CD4-positive, alpha-beta memory T cell (primary cell): ENCODE results near the gene EIF3L. TPM values are rescaled to one million over a fixed set of nuclear protein-coding genes. Genes with fewer than 3 reads are reported as not detected.

Source experiments
- CTCF ChIA-PET: fragments of 350-600 bp; sonication (Branson Sonifier 250); formaldehyde crosslinking; loops from one replicate; lab custom pipeline; 2021; ENCODE audit warnings: inconsistent platforms; ENCODE audit not compliant: partially characterized antibody; lab: Charles Lee
- POLR2A ChIA-PET: fragments of 350-600 bp; sonication (Branson Sonifier 250); formaldehyde crosslinking; loops from one replicate; lab custom pipeline; 2021; ENCODE audit not compliant: partially characterized antibody; lab: Charles Lee
- DNase-seq, 5 donors: peaks; one replicate each; pipeline versions ENCODE4 v3.0.0 to v3.0.0-alpha.2; 2020 to 2022; ENCODE audit warnings: mixed read lengths in 1 of 5
- H3K27ac ChIP-seq: one replicate; pipeline ENCODE4 v1.7.0; 2013; ENCODE audit warnings: low read depth, low read length
- H3K27me3 ChIP-seq: 2 replicates; pipeline ENCODE4 v1.7.0; 2013; ENCODE audit warnings: mild to moderate bottlenecking, low read length, moderate library complexity; ENCODE audit not compliant: insufficient read depth
- H3K36me3 ChIP-seq: 2 replicates; pipeline ENCODE4 v1.7.0; 2013; ENCODE audit warnings: mild to moderate bottlenecking, low read length, moderate library complexity; ENCODE audit not compliant: insufficient read depth
- H3K4me1 ChIP-seq: 2 replicates; pipeline ENCODE4 v1.7.0; 2013; ENCODE audit warnings: mild to moderate bottlenecking, low read length, moderate library complexity; ENCODE audit not compliant: insufficient read depth
- H3K4me3 ChIP-seq, 2 donors: one replicate each; pipeline ENCODE4 v1.7.0; 2013; ENCODE audit warnings: low read length in 2 of 2, mild to moderate bottlenecking in 1 of 2
- H3K9me3 ChIP-seq, 2 donors: one replicate each; pipeline ENCODE4 v1.7.0; 2013; ENCODE audit warnings: low read length in 2 of 2, control low read depth in 1 of 2; ENCODE audit not compliant: control insufficient read depth in 1 of 2
- H3K27ac Mint-ChIP-seq, 7 donors: one replicate each; pipeline ENCODE4 v1.8.0; 2020 to 2021; ENCODE audit warnings: mixed read lengths in 7 of 7, mild to moderate bottlenecking in 6 of 7, inconsistent platforms in 3 of 7, moderate library complexity in 3 of 7
- H3K27me3 Mint-ChIP-seq, 2 donors: one replicate each; pipeline ENCODE4 v1.8.0; 2020 to 2021; ENCODE audit warnings: mixed read lengths in 2 of 2
- H3K36me3 Mint-ChIP-seq, 2 donors: one replicate each; pipeline ENCODE4 v1.8.0; 2020 to 2021; ENCODE audit warnings: mixed read lengths in 2 of 2, inconsistent platforms in 1 of 2, mild to moderate bottlenecking in 1 of 2
- H3K4me1 Mint-ChIP-seq, 4 donors: one replicate each; pipeline ENCODE4 v1.8.0; 2020 to 2021; ENCODE audit warnings: mixed read lengths in 4 of 4, mild to moderate bottlenecking in 1 of 4
- H3K4me3 Mint-ChIP-seq, 8 donors: one replicate each; pipeline ENCODE4 v1.8.0; 2020 to 2021; ENCODE audit warnings: mixed read lengths in 8 of 8, mild to moderate bottlenecking in 7 of 8, moderate library complexity in 6 of 8, inconsistent platforms in 3 of 8
- H3K9me3 Mint-ChIP-seq, 8 donors: one replicate each; pipeline ENCODE4 v1.8.0; 2020 to 2021; ENCODE audit warnings: mixed read lengths in 8 of 8, mild to moderate bottlenecking in 5 of 8, inconsistent platforms in 3 of 8, moderate library complexity in 1 of 8
- intact Hi-C: fragments of 100-400 bp; cut with micrococcal nuclease; formaldehyde crosslinking; loops from one replicate; pipeline ENCODE4 v1.15.1; 2023
- polyA plus RNA-seq, 2 donors: library from polyadenylated mRNA; unstranded; fragments of 300-500 nt; fragmentation: Illumina TruSeq; gene quantifications; one replicate each; pipeline ENCODE4 v1.2.3, GENCODE V29; 2021
- total RNA-seq, 2 experiments: library from RNA; stranded (reverse); gene quantifications; one replicate each; pipeline ENCODE4 v1.2.3, GENCODE V29; 2021

The EIF3L gene
- total and polyA plus RNA-seq, 4 experiments from 2014 or later = 226 to 571 (median 457) TPM

- H3K4me1 ChIP-seq = peaks cover 18% of the 10 kb centered on the region
- no peaks in the 10 kb centered on the region for H3K36me3 ChIP-seq
- Mint-ChIP-seq H3K27me3 (no peaks in the 10 kb centered on the region), H3K4me1 (peaks cover 15 to 36% (median 25%) of the 10 kb centered on the region in 4 donors), H3K27ac (peak overlapping the region; percentile 41 to 86 (median 82)), H3K36me3 (no peaks in the 10 kb centered on the region), H3K9me3 (no peaks in the 10 kb centered on the region), H3K4me3 (peak overlapping the region; percentile 76 to 84 (median 80))
- no peaks in the 10 kb centered on the region for H3K9me3 ChIP-seq
- CTCF ChIA-PET = interaction anchor here (1.0 to 4.3 kb wide), 8 partner anchors 8 to 61 kb away, joined by 3 to 28 read pairs (median 6); partner anchors contain the start of gene ANKRD54
- DNase-seq = no peak
- no peaks in the 10 kb centered on the region for H3K27me3 ChIP-seq
- intact Hi-C loops = loop anchor here (5.0 kb wide), 1 partner anchor 47 kb away; the partner anchor contains the start of genes C22orf23 and POLR2F
- no peak overlapping the region for H3K4me3 ChIP-seq
- no peak overlapping the region for H3K27ac ChIP-seq
- POLR2A ChIA-PET = interaction anchor here (0.6 to 3.3 kb wide), 11 partner anchors 8 to 1116 kb away, joined by 3 to 51 read pairs (median 6); partner anchors contain the start of genes ANKRD54, APOBEC3D, C22orf23 and EIF3L
Measured at GRCh38 chr22:37904572-37905533, 55.6 kb downstream of the EIF3L start.

- peak within 1 kb of the TSS; percentile 58 for H3K27ac ChIP-seq
- no peaks in the 10 kb centered on the region for H3K36me3 ChIP-seq
- H3K4me3 ChIP-seq = peak within 1 kb of the TSS; percentile 3 to 58
- peak within 1 kb of the TSS; percentile 48 to 93 (median 88) for H3K27ac Mint-ChIP-seq
- no peaks in the 10 kb centered on the region for H3K27me3 ChIP-seq
- DNase-seq = peak; percentile 56 to 74 (median 62)
- H3K4me3 Mint-ChIP-seq = peak within 1 kb of the TSS; percentile 77 to 88 (median 84)
- H3K9me3 Mint-ChIP-seq = no peaks in the 10 kb centered on the region
- no peaks in the 10 kb centered on the region for H3K27me3 Mint-ChIP-seq
- no peaks in the 10 kb centered on the region for H3K36me3 Mint-ChIP-seq
- H3K9me3 ChIP-seq = no peaks in the 10 kb centered on the region
- H3K4me1 Mint-ChIP-seq = peaks cover 18 to 45% (median 28%) of the 10 kb centered on the region in 4 donors
- peaks cover 18% of the 10 kb centered on the region for H3K4me1 ChIP-seq
- CTCF ChIA-PET = interaction anchor here (0.8 to 4.3 kb wide), 11 partner anchors 9 to 62 kb away, joined by 3 to 28 read pairs (median 5); partner anchors contain the start of gene ANKRD54
- POLR2A ChIA-PET = interaction anchor here (0.6 to 3.3 kb wide), 21 partner anchors 9 to 1115 kb away, joined by 3 to 51 read pairs (median 4); partner anchors contain the start of genes ANKRD54, APOBEC3D, C22orf23 and EIF3L
- intact Hi-C loops = loop anchor here (1.0 to 5.0 kb wide), 4 partner anchors 29 to 98 kb away; partner anchors contain the start of genes C22orf23, EIF3L, GCAT and POLR2F
Measured at GRCh38 chr22:37905534-37906363, 56.5 kb downstream of the EIF3L start, which contains the start of gene MICALL1. MICALL1 (plus strand) TSS chr22:37906297; CDS start chr22:37906423, 126 bp downstream.

- peak overlapping the region; percentile 77 to 88 (median 82) for H3K4me3 Mint-ChIP-seq
- Histone ChIP-seq H3K4me1 (peaks cover 18% of the 10 kb centered on the region), H3K27ac (peak overlapping the region; percentile 58), H3K4me3 (peak overlapping the region; percentile 3 to 58), H3K36me3 (no peaks in the 10 kb centered on the region), H3K27me3 (no peaks in the 10 kb centered on the region), H3K9me3 (no peaks in the 10 kb centered on the region)
- peak in 4 of 5 donors; percentile 9 to 50 (median 24) for DNase-seq
- peaks cover 18 to 52% (median 33%) of the 10 kb centered on the region in 4 donors for H3K4me1 Mint-ChIP-seq
- no peaks in the 10 kb centered on the region for H3K36me3 Mint-ChIP-seq
- peak overlapping the region; percentile 26 to 93 (median 88) for H3K27ac Mint-ChIP-seq
- intact Hi-C loops = loop anchor here (1.0 to 5.0 kb wide), 4 partner anchors 28 to 99 kb away; partner anchors contain the start of genes C22orf23, EIF3L, GCAT and POLR2F
- no peaks in the 10 kb centered on the region for H3K27me3 Mint-ChIP-seq
- CTCF ChIA-PET = interaction anchor here (0.8 to 4.3 kb wide), 7 partner anchors 8 to 59 kb away, joined by 4 to 28 read pairs (median 6); no protein-coding TSS in a partner anchor
- H3K9me3 Mint-ChIP-seq = no peaks in the 10 kb centered on the region
- POLR2A ChIA-PET = interaction anchor here (0.8 to 3.3 kb wide), 18 partner anchors 8 to 99 kb away, joined by 3 to 51 read pairs (median 4); partner anchors contain the start of genes ANKRD54, C22orf23, EIF3L and GCAT
Measured at GRCh38 chr22:37906364-37907008, 57.3 kb downstream of the EIF3L start.

DNA sequence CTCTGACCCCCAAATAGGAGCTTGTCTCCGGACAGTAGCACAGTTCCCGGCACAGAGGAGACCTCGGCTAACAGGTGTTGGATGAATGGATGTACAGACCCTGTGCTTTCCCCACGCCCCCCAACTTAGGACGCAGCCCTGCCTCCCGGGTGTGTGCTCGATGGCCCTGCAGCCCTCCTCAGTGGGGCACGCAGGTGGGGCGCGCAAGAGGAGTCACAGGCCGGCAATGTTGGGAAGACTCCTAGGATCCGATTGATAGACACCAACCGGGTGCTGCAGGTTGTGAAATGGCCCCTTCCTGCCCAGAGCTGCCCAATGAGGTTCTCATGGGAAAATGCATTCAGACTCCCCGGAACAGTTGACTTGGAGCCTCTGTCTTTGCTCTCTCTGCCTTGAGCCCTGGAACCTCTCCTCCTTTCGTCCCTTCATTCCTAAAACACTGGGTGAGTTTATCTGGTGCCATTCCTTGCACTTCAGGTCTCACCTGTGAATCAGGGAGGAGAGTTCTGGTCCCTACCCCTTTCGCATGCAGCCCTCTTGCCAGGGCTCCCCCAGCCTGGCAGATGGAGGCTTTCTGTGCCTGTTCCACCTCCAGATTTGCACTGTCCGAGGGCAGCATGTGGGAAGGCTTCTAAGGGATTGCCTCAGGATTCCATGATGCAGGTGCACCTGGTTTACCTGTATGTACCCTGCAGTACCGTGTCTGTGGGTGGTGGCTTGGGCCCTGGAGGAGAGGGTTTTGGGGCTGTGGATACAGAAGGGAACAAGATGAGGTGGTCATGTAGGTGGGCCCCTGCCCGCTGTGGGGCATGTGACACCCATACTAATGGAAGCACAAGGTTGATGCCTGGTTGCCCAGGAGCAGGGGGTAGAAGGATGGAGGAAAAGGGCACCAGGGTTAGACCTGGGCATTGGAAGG lies 58.1 kb downstream of the EIF3L start:
- Mint-ChIP-seq H3K9me3 (no peaks in the 10 kb centered on the region), H3K27me3 (no peaks in the 10 kb centered on the region), H3K36me3 (peaks cover 0 to 2% of the 10 kb centered on the region in 2 donors), H3K4me1 (peaks cover 18 to 60% (median 33%) of the 10 kb centered on the region in 4 donors), H3K27ac (peak overlapping the region; percentile 53 to 93 (median 88)), H3K4me3 (peak overlapping the region; percentile 77 to 88 (median 82))
- intact Hi-C loops = loop anchor here (5.0 kb wide), 1 partner anchor 45 kb away; the partner anchor contains the start of genes C22orf23 and POLR2F
- Histone ChIP-seq H3K4me3 (peak overlapping the region; percentile 3 to 58), H3K9me3 (no peaks in the 10 kb centered on the region), H3K4me1 (peaks cover 18% of the 10 kb centered on the region), H3K36me3 (no peaks in the 10 kb centered on the region), H3K27ac (peak overlapping the region; percentile 58), H3K27me3 (no peaks in the 10 kb centered on the region)
- CTCF ChIA-PET = interaction anchor here (1.1 to 4.3 kb wide), 5 partner anchors 10 to 58 kb away, joined by 5 to 28 read pairs (median 10); no protein-coding TSS in a partner anchor
- POLR2A ChIA-PET = interaction anchor here (0.6 to 3.3 kb wide), 9 partner anchors 10 to 58 kb away, joined by 3 to 51 read pairs (median 6); partner anchors contain the start of genes C22orf23, EIF3L and POLR2F
- DNase-seq = no peak

GRCh38 chr22:37909766-37910165 lies 60.5 kb downstream of the EIF3L start:
- Histone ChIP-seq H3K27ac (no peak overlapping the region), H3K4me3 (no peak overlapping the region), H3K36me3 (no peaks in the 10 kb centered on the region), H3K9me3 (no peaks in the 10 kb centered on the region), H3K4me1 (peaks cover 18% of the 10 kb centered on the region), H3K27me3 (no peaks in the 10 kb centered on the region)
- ChIA-PET POLR2A (interaction anchor here (2.7 kb wide), 1 partner anchor 13 kb away, joined by 12 read pairs; no protein-coding TSS in a partner anchor), CTCF (interaction anchor here (1.0 kb wide), 1 partner anchor 13 kb away, joined by 3 read pairs; no protein-coding TSS in a partner anchor)
- DNase-seq = no peak
- peak overlapping the region in 3 of 7 donors; percentile 33 to 66 (median 48) for H3K27ac Mint-ChIP-seq
- intact Hi-C loops = loop anchor here (5.0 kb wide), 1 partner anchor 43 kb away; the partner anchor contains the start of genes C22orf23 and POLR2F
- peaks cover 18 to 60% (median 31%) of the 10 kb centered on the region in 4 donors for H3K4me1 Mint-ChIP-seq
- no peaks in the 10 kb centered on the region for H3K27me3 Mint-ChIP-seq
- H3K36me3 Mint-ChIP-seq = peaks cover 4 to 5% of the 10 kb centered on the region in 2 donors
- H3K4me3 Mint-ChIP-seq = no peak overlapping the region
- H3K9me3 Mint-ChIP-seq = no peaks in the 10 kb centered on the region
